GM10847 (cell line): ENCODE measurements around the gene AGPS.

ENCODE experiments used
- POLR2A ChIP-seq: IDR thresholded peaks from 2 replicates; pipeline ENCODE4 v1.6.1; 2011; ENCODE audit not compliant: insufficient read length; ENCODE audit errors: extremely low read depth

Gene AGPS

GRCh38 chr2:177392373-177393202 is at the start of gene AGPS:
Gene AGPS (plus strand): TSS chr2:177392773. CDS start chr2:177392790, 17 bp downstream.
- TF ChIP-seq POLR2A: peak; percentile 86

- no peak for TF ChIP-seq POLR2A
Observed at GRCh38 chr2:177343773-177344172, 48.8 kb upstream of the AGPS start.

GRCh38 chr2:177344316-177344715 is 48.3 kb upstream of the AGPS start:
- TF ChIP-seq POLR2A: no peak

GRCh38 chr2:177346192-177346591 is 46.4 kb upstream of the AGPS start:
- TF ChIP-seq POLR2A: no peak

GRCh38 chr2:177347570-177347969 is 45.0 kb upstream of the AGPS start:
- no peak for TF ChIP-seq POLR2A

GRCh38 chr2:177348118-177348654 is 44.4 kb upstream of the AGPS start:
- TF ChIP-seq POLR2A: no peak

GRCh38 chr2:177348733-177349693 is 43.6 kb upstream of the AGPS start:
- no peak for TF ChIP-seq POLR2A

GRCh38 chr2:177352441-177353186 is 40.0 kb upstream of the AGPS start:
- no peak for TF ChIP-seq POLR2A

GRCh38 chr2:177353187-177353478 is 39.4 kb upstream of the AGPS start:
- no peak for TF ChIP-seq POLR2A

- TF ChIP-seq POLR2A: no peak
Observed at GRCh38 chr2:177355874-177356273, 36.7 kb upstream of the AGPS start.

- TF ChIP-seq POLR2A: no peak
Observed at GRCh38 chr2:177359836-177360595, 32.6 kb upstream of the AGPS start.

- no peak for TF ChIP-seq POLR2A
Observed at GRCh38 chr2:177362499-177362898, 30.1 kb upstream of the AGPS start.

- TF ChIP-seq POLR2A: no peak
Observed at GRCh38 chr2:177363332-177363731, 29.2 kb upstream of the AGPS start.

GRCh38 chr2:177379354-177379753 is 13.2 kb upstream of the AGPS start:
- no peak for TF ChIP-seq POLR2A
